CD14-positive monocyte (primary cell): ENCODE data around the gene MAD1L1. TPM values are rescaled to one million over a fixed set of nuclear protein-coding genes. Genes with fewer than 3 reads are reported as not detected.

Source experiments
- DNase-seq, 3 donors: peaks; one replicate each; pipeline ENCODE4 v3.0.0-alpha.2; 2011 to 2022
- H2AFZ ChIP-seq: 2 replicates; pipeline ENCODE4 v1.6.0; 2012; ENCODE audit warnings: mild to moderate bottlenecking, low read depth, low read length, inconsistent platforms; ENCODE audit not compliant: insufficient read depth, poor library complexity, severe bottlenecking
- H3K27ac ChIP-seq, 2 donors: 1 replicate in 1 of 2; 2 replicates in 1 of 2; pipeline ENCODE4 v1.5.1; 2012 to 2013; ENCODE audit warnings: low read length in 2 of 2, control low read depth in 1 of 2, inconsistent platforms in 1 of 2, low read depth in 1 of 2, mild to moderate bottlenecking in 1 of 2
- H3K27me3 ChIP-seq, 2 donors: one replicate each; pipeline versions ENCODE4 v1.6.0 to v1.6.1; 2011 to 2013; ENCODE audit warnings: low read length in 2 of 2; ENCODE audit not compliant: control insufficient read depth in 2 of 2, insufficient read depth in 2 of 2
- H3K36me3 ChIP-seq, 2 donors: replicated peaks in 1 of 2; 1 replicate in 1 of 2; 2 replicates in 1 of 2; pipeline versions ENCODE4 v1.5.1 to v1.6.1; 2012 to 2013; ENCODE audit warnings: low read length in 2 of 2, control low read depth in 1 of 2, inconsistent platforms in 1 of 2, mild to moderate bottlenecking in 1 of 2; ENCODE audit not compliant: insufficient read depth in 2 of 2, control insufficient read depth in 1 of 2
- H3K4me1 ChIP-seq, 2 donors: 1 replicate in 1 of 2; 2 replicates in 1 of 2; pipeline versions ENCODE4 v1.5.1 to v1.6.1; 2012 to 2013; ENCODE audit warnings: low read length in 2 of 2, control low read depth in 1 of 2, inconsistent platforms in 1 of 2, mild to moderate bottlenecking in 1 of 2, moderate library complexity in 1 of 2; ENCODE audit not compliant: insufficient read depth in 2 of 2, control insufficient read depth in 1 of 2
- H3K4me2 ChIP-seq: replicated peaks from 2 replicates; pipeline ENCODE3; 2012; ENCODE audit warnings: low read length, moderate library complexity, mild to moderate bottlenecking; ENCODE audit not compliant: poor library complexity, severe bottlenecking; ENCODE audit errors: extremely low read depth
- H3K4me3 ChIP-seq, 3 experiments: fragments of 200-600 bp in 1 of 3; sonication (generic) in 1 of 3; replicated peaks in 1 of 3; 1 replicate in 2 of 3; 2 replicates in 1 of 3; pipeline ENCODE4 v1.5.1; 2011 to 2013; ENCODE audit warnings: low read length in 3 of 3, mild to moderate bottlenecking in 3 of 3, control low read depth in 2 of 3, low read depth in 2 of 3, inconsistent platforms in 1 of 3, moderate library complexity in 1 of 3
- H3K79me2 ChIP-seq: 2 replicates; pipeline ENCODE4 v1.6.0; 2012; ENCODE audit warnings: mild to moderate bottlenecking, control low read depth, inconsistent platforms, low read length, moderate library complexity; ENCODE audit not compliant: insufficient read depth
- H3K9ac ChIP-seq: 2 replicates; pipeline ENCODE4 v1.6.0; 2017; ENCODE audit warnings: low read length, mild to moderate bottlenecking; ENCODE audit not compliant: insufficient read depth, poor library complexity, severe bottlenecking
- H3K9me3 ChIP-seq, 2 donors: replicated peaks in 1 of 2; 1 replicate in 1 of 2; 2 replicates in 1 of 2; pipeline versions ENCODE4 v1.5.1 to v1.6.1; 2012 to 2013; ENCODE audit warnings: low read length in 2 of 2, control low read depth in 1 of 2; ENCODE audit not compliant: control insufficient read depth in 1 of 2, insufficient read depth in 1 of 2
- H4K20me1 ChIP-seq: 2 replicates; pipeline ENCODE4 v1.6.0; 2012; ENCODE audit warnings: mild to moderate bottlenecking, low read length, control low read depth, moderate library complexity; ENCODE audit not compliant: insufficient read depth
- H3K27ac Mint-ChIP-seq, 7 donors: one replicate each; pipeline ENCODE4 v1.8.0; 2020; ENCODE audit warnings: mild to moderate bottlenecking in 7 of 7, mixed read lengths in 7 of 7, moderate library complexity in 6 of 7, inconsistent platforms in 2 of 7
- H3K27me3 Mint-ChIP-seq, 3 donors: one replicate each; pipeline ENCODE4 v1.8.0; 2021 to 2022; ENCODE audit warnings: low read depth in 3 of 3, mild to moderate bottlenecking in 3 of 3, mixed read lengths in 3 of 3, moderate library complexity in 3 of 3, inconsistent platforms in 1 of 3
- H3K36me3 Mint-ChIP-seq, 2 donors: one replicate each; pipeline ENCODE4 v1.8.0; 2020; ENCODE audit warnings: mixed read lengths in 2 of 2, inconsistent platforms in 1 of 2, mild to moderate bottlenecking in 1 of 2
- H3K4me1 Mint-ChIP-seq: one replicate; pipeline ENCODE4 v1.8.0; 2020; ENCODE audit warnings: mild to moderate bottlenecking, mixed read lengths
- H3K4me3 Mint-ChIP-seq, 2 donors: one replicate each; pipeline ENCODE4 v1.8.0; 2020; ENCODE audit warnings: mild to moderate bottlenecking in 2 of 2, mixed read lengths in 2 of 2, moderate library complexity in 1 of 2
- H3K9me3 Mint-ChIP-seq, 7 donors: one replicate each; pipeline ENCODE4 v1.8.0; 2020 to 2022; ENCODE audit warnings: mixed read lengths in 7 of 7, mild to moderate bottlenecking in 6 of 7, moderate library complexity in 6 of 7, inconsistent platforms in 2 of 7
- CTCF ChIP-seq: fragments of 200-600 bp; IDR thresholded peaks from one replicate; pipeline ENCODE4 v1.8.0; 2022; ENCODE audit warnings: antibody characterized with exemption, mild to moderate bottlenecking
- WGBS: methylation state at CpG from one replicate; pipeline ENCODE4 v1.1.5; 2013; ENCODE audit warnings: missing lambda C conversion rate; ENCODE audit not compliant: insufficient coverage; 5-methylcytosine and 5-hydroxymethylcytosine counted together
- intact Hi-C, 2 donors: fragments of 100-400 bp; cut with micrococcal nuclease; formaldehyde crosslinking; loops; one replicate each; pipeline versions ENCODE4 v1.15.0 to v1.15.1; 2023
- polyA plus RNA-seq, 3 donors: library from polyadenylated mRNA; depleted of rRNA in 1 of 3; unstranded in 2 of 3; stranded (reverse) in 1 of 3; fragments of 300-500 nt in 2 of 3; fragments of >200 nt in 1 of 3; fragmentation: Illumina TruSeq in 2 of 3; gene quantifications; 1 replicate in 2 of 3; 2 replicates in 1 of 3; pipeline ENCODE4 v1.2.3, GENCODE V29; 2012 to 2021

MAD1L1 gene
- polyA plus RNA-seq, 3 donors: 22.0 to 39.4 (median 33.2) TPM

GRCh38 chr7:2266911-2267310 lies 34.2 kb upstream of the MAD1L1 start:
- Histone ChIP-seq H3K9me3 (no peaks in the 10 kb centered on the region), H3K36me3 (peaks cover 22 to 28% of the 10 kb centered on the region in 2 donors), H2AFZ (no peak overlapping the region), H3K4me1 (peaks cover 4 to 5% of the 10 kb centered on the region in 2 donors), H3K27ac (no peak overlapping the region), H3K4me3 (no peak overlapping the region), H3K27me3 (no peaks in the 10 kb centered on the region), H4K20me1 (no peaks in the 10 kb centered on the region), H3K9ac (no peak overlapping the region), H3K4me2 (no peak overlapping the region), H3K79me2 (no peaks in the 10 kb centered on the region)
- Mint-ChIP-seq H3K27me3 (no peaks in the 10 kb centered on the region), H3K9me3 (peaks cover 0 to 2% (median 0%) of the 10 kb centered on the region in 7 donors), H3K4me3 (no peak overlapping the region), H3K36me3 (peaks cover 27 to 49% of the 10 kb centered on the region in 2 donors), H3K4me1 (peaks cover 7% of the 10 kb centered on the region), H3K27ac (peak overlapping the region in 1 of 7 donors; percentile 41)
- no peak for TF ChIP-seq CTCF
- 86% methylated on average over 9 of the region's 10 CpGs for WGBS
- intact Hi-C loops: no loop called here
- no peak for DNase-seq

GRCh38 chr7:2264158-2264557 lies 31.4 kb upstream of the MAD1L1 start:
- Mint-ChIP-seq H3K4me1 (peaks cover 11% of the 10 kb centered on the region), H3K27me3 (peaks cover 0 to 2% (median 0%) of the 10 kb centered on the region in 3 donors), H3K27ac (no peak overlapping the region), H3K36me3 (peaks cover 20 to 33% of the 10 kb centered on the region in 2 donors), H3K9me3 (peaks cover 0 to 2% (median 0%) of the 10 kb centered on the region in 7 donors), H3K4me3 (no peak overlapping the region)
- Histone ChIP-seq H3K27me3 (no peaks in the 10 kb centered on the region), H3K4me1 (peaks cover 10 to 13% of the 10 kb centered on the region in 2 donors), H3K4me2 (no peak overlapping the region), H2AFZ (no peak overlapping the region), H3K9ac (no peak overlapping the region), H3K9me3 (no peaks in the 10 kb centered on the region), H3K4me3 (no peak overlapping the region), H3K79me2 (no peaks in the 10 kb centered on the region), H3K36me3 (peaks cover 9 to 11% of the 10 kb centered on the region in 2 donors), H3K27ac (no peak overlapping the region), H4K20me1 (no peaks in the 10 kb centered on the region)
- 98% methylated on average over 19 of the region's 23 CpGs for WGBS
- no peak for DNase-seq
- intact Hi-C loops: no loop called here
- no peak for TF ChIP-seq CTCF
